Measurements from ENCODE around the gene TRDN.
"Not testable (repeated sequence)": the region's sequence is repeated elsewhere in the genome, so short reads cannot be mapped to it uniquely, and the experiment has no call there.

The TRDN gene

GRCh38 chr6:123559816-123560215, 76.9 kb downstream of the TRDN start:
- DNase-seq = not testable (repeated sequence)

GRCh38 chr6:123557474-123557873, 79.3 kb downstream of the TRDN start:
- not testable (repeated sequence) for DNase-seq

GRCh38 chr6:123551939-123552707, 84.6 kb downstream of the TRDN start:
- DNase-seq = no peak

GRCh38 chr6:123550052-123550617, 86.6 kb downstream of the TRDN start:
- no peak for DNase-seq

GRCh38 chr6:123549476-123549875, 87.3 kb downstream of the TRDN start:
- no peak for DNase-seq

GRCh38 chr6:123547216-123547978, 89.4 kb downstream of the TRDN start:
- DNase-seq = no peak

GRCh38 chr6:123546537-123546936, 90.2 kb downstream of the TRDN start:
- no peak for DNase-seq

- no peak for DNase-seq
These were observed 95.3 kb downstream of the TRDN start for GRCh38 chr6:123541462-123541861.

GRCh38 chr6:123533862-123534648, 102.7 kb downstream of the TRDN start:
- DNase-seq = no peak

- no peak for DNase-seq
These were observed 106.9 kb downstream of the TRDN start for GRCh38 chr6:123529843-123530242.

- DNase-seq = no peak
These were observed 107.7 kb downstream of the TRDN start for GRCh38 chr6:123529058-123529457.

GRCh38 chr6:123527406-123527805, 109.3 kb downstream of the TRDN start:
- DNase-seq = no peak

- DNase-seq = no peak
These were observed 110.6 kb downstream of the TRDN start for GRCh38 chr6:123526128-123526527.

GRCh38 chr6:123524781-123525180, 112.0 kb downstream of the TRDN start:
- DNase-seq = no peak

- no peak for DNase-seq
These were observed 116.5 kb downstream of the TRDN start for GRCh38 chr6:123520217-123520616.

- no peak for DNase-seq
These were observed 117.6 kb downstream of the TRDN start for GRCh38 chr6:123519189-123519505.

- DNase-seq = no peak
These were observed 118.1 kb downstream of the TRDN start for GRCh38 chr6:123518441-123519188.

- no peak for DNase-seq
These were observed 121.0 kb downstream of the TRDN start for GRCh38 chr6:123515715-123516114.

- no peak for DNase-seq
These were observed 127.6 kb downstream of the TRDN start for GRCh38 chr6:123509112-123509511.

- no peak for DNase-seq
These were observed 128.5 kb downstream of the TRDN start for GRCh38 chr6:123508290-123508689.

- DNase-seq = no peak
These were observed 129.2 kb downstream of the TRDN start for GRCh38 chr6:123507582-123507981.

- DNase-seq = no peak
These were observed 133.1 kb downstream of the TRDN start for GRCh38 chr6:123503619-123504018.

- DNase-seq = no peak
These were observed 139.7 kb downstream of the TRDN start for GRCh38 chr6:123497025-123497424.

All from NCI-H187 (cell line).